ENCODE measurements around the gene TMEM184C.

The TMEM184C gene

DNA sequence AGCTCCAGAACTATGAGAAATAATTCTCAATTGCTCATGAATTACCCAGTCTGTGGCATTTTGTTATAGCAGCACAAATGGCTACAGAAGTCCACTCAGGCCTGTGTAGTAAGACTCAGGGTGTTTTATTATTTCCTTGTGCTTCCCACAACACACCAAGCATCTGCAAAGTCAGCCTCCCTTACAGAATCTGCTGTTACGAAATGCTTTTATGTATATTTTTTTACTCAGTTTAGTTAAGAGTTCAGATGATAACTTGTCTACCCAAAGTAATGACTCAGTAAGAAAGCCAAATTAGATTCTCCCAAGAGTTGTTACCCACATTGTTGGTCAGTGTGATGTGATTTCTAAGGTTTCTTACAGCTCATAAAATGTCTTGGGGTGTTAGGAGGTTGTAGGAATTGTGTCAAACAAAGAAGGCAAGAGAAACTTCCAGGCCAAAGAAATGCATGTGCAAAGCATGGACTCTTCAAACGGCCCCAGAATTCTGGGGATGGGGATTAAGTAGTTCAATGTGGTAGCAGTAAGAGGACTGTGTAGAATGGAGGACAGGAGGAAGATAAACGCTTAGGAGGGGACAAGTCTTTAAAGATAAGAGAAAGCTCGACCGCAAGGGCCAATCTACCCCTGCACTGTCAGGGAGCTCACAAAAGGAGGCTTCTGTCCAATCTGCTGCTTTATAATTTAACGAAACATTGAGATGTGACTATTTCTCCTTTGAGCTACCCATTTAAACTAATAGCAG, 35.4 kb upstream of the TMEM184C start:
- H3K4me3 ChIP-seq (ENCODE audit: low read depth, low read length), result no peak overlapping the region
- TF ChIP-seq, protein P1, sequence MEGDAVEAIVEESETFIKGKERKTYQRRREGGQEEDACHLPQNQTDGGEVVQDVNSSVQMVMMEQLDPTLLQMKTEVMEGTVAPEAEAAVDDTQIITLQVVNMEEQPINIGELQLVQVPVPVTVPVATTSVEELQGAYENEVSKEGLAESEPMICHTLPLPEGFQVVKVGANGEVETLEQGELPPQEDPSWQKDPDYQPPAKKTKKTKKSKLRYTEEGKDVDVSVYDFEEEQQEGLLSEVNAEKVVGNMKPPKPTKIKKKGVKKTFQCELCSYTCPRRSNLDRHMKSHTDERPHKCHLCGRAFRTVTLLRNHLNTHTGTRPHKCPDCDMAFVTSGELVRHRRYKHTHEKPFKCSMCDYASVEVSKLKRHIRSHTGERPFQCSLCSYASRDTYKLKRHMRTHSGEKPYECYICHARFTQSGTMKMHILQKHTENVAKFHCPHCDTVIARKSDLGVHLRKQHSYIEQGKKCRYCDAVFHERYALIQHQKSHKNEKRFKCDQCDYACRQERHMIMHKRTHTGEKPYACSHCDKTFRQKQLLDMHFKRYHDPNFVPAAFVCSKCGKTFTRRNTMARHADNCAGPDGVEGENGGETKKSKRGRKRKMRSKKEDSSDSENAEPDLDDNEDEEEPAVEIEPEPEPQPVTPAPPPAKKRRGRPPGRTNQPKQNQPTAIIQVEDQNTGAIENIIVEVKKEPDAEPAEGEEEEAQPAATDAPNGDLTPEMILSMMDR (IDR thresholded peaks at IDR 0.05; ENCODE audit: borderline replicate concordance, insufficient read depth, low read depth, low read length), result no peak

DNA sequence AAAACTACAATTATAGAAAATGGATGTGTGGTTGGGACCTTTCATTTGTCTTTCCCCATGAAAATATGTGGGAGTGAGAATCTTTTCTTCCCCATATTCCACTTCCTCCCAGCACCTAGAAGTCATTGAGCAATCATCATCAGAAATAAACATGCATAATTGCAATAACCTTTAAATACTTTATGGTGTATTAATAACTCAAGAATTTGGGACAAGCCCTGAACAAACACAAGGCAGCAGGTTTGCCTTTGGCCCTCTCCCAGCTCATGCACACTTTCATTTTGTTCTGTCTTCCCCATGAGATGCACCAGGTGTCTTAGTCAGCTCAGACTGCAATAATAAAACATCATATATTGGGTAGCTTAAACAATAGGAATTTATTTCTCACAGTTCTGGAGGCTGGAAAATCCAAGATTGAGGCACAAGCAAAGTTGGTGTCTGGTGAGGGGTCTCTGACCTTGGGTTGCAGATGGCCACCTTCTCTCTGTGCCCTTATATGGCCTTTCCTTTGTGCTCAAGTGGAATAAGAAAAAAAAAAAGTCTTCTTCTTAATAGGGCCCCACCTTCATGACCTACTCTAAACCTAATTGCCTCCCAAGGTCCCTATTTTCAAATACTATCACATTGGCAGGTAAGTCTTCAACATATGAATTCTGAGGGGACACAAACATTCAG, 34.7 kb upstream of the TMEM184C start:
- H3K4me3 ChIP-seq (ENCODE audit: low read depth, low read length), result no peak overlapping the region
- TF ChIP-seq, protein P1 (IDR thresholded peaks at IDR 0.05; ENCODE audit: borderline replicate concordance, insufficient read depth, low read depth, low read length), result no peak

DNA sequence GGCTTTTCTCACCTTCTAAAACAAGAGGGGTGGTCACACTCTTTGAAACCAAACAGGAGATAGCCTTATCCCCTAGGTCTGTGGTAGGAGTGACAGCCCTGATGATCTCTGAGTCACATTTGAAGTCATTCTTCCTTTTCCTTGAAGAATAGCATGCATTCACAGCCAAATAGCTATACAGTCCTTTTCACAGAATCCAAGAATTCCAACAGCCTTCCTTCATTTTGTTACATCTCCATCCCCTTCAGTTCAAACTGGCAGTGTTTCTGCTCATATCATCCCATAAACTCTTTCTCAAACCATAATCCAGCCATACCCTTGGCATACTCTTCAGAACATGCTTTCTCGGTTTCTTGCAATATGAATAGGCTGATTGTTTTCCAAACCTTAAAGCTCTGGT, 33.3 kb upstream of the TMEM184C start:
- no peak overlapping the region for H3K4me3 ChIP-seq (ENCODE audit: low read depth, low read length)
- TF ChIP-seq, protein P1 (IDR thresholded peaks at IDR 0.05; ENCODE audit: borderline replicate concordance, insufficient read depth, low read depth, low read length), result no peak

DNA sequence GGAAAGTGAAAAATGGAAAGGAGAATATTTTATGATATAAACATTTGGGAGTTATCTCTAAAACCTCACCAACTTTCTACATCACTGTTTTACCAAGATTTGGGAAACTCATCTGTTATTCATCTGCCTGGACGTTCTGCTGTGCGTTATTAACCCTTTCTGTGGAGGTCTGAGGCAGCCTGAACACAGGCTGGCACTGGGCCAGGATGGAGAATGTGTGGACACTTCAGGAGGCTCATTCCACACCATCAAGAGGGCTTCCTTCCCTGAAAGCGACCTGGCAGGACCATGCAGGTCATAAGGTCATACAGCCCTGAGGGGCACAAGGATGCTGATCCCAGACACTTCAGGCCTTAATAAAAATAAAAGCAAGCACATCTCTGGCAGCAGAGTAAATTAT, 31.2 kb upstream of the TMEM184C start:
- H3K4me3 ChIP-seq (ENCODE audit: low read depth, low read length), result no peak overlapping the region
- TF ChIP-seq, protein P1 (IDR thresholded peaks at IDR 0.05; ENCODE audit: borderline replicate concordance, insufficient read depth, low read depth, low read length), result no peak

DNA sequence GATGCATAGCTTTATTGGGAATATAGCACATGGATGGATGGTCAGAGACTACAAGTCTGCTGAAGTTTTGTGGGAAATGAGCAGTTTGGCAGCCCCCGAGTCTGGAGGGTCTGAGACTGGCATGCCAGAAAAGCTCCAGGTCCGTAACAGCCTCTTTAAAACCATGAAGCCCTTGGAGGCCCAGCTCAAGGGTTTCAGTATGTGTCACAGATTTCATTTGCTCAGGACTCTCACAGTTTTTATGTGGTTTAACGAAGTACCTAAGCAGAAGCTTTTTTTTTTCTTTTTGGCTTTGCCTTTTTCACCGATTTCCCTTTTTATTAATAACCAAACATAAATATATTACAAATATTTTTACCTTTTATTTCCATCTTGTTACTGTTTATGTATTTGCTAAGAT, 30.6 kb upstream of the TMEM184C start:
- no peak overlapping the region for H3K4me3 ChIP-seq (ENCODE audit: low read depth, low read length)
- TF ChIP-seq, protein P1 (IDR thresholded peaks at IDR 0.05; ENCODE audit: borderline replicate concordance, insufficient read depth, low read depth, low read length), result no peak

DNA sequence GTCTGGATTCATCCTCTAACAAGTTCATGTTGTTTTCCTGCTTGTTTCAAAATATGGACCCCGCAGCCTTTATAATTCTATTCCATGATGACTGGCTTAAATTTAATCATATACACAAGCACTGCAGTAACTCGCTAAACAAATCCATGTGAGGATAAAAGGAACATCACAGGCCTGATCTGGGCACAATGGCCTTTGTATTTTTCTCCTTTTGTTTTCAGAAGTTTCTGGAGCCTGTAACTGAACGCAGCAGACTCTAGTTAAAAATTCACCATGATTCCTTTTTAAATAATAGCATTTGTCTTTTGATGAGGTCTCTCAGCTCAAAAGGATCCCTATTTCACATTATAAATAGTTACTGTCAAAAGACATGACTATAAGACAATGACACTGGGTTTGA, 30.2 kb upstream of the TMEM184C start:
- TF ChIP-seq, protein P1 (IDR thresholded peaks at IDR 0.05; ENCODE audit: borderline replicate concordance, insufficient read depth, low read depth, low read length), result no peak
- no peak overlapping the region for H3K4me3 ChIP-seq (ENCODE audit: low read depth, low read length)

DNA sequence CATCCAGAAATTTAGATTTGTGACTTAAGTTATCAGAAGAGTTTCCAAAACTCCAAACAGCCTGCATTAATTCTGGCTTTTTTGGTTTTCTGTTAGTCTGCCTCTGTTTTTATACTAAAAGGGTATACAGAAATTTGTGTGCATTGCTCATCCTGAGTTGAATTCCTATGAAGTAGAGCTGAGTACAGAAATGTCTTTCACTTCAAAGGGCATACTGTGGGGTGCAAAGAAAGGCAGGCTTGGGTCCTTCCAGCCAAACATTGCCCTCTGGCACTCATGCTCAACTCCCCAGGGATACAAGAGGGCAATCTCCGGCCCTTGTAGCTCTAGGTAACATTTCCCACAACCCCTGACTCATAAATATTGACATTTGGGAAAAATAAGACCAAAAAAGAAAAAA, 27.6 kb upstream of the TMEM184C start:
- no peak overlapping the region for H3K4me3 ChIP-seq (ENCODE audit: low read depth, low read length)
- TF ChIP-seq, protein P1 (IDR thresholded peaks at IDR 0.05; ENCODE audit: borderline replicate concordance, insufficient read depth, low read depth, low read length), result no peak
